Measurements from ENCODE around the gene SCLT1. TPM values are rescaled to one million over a fixed set of nuclear protein-coding genes. Genes with fewer than 3 reads are reported as not detected.

The SCLT1 gene
- total and polyA plus RNA-seq, 2 of the 13 experiments (the other 11 are each of a cell fraction or from before 2014, with no cell fraction given), result 1.5 to 8.7 TPM

DNA sequence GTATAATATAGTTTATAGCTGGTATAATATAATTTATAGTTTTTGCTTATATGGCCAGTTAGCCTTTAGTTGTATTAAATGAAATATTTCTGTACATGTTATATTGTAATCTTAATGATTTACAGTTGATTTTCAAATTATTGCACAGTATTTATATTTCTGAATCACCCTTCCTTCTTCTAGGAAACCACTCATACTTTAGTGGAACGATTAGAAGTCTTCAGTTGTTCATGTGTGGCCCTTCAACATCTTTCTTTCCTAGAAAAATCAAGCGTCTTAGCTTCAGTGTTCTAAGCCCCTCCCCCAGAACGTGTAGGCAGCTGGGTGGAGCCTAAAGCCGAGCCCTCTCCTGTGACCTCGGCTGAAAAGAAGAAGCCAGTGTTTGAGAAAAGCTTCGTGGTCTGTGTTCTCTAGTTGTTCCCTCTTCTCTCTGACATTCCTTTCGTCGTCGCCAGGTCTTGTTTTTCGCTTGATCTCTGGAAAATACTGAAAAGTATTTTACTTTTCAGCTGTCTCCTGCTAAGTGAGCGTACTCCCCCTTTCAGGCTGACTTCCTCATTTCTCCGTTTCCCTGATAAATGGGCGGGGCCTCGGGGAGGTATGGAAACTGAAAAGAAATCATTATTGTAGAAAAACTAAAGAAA, 2.6 kb upstream of the SCLT1 start, which contains the start of gene C4orf33 (continued):
- TF ChIP-seq, protein P1, sequence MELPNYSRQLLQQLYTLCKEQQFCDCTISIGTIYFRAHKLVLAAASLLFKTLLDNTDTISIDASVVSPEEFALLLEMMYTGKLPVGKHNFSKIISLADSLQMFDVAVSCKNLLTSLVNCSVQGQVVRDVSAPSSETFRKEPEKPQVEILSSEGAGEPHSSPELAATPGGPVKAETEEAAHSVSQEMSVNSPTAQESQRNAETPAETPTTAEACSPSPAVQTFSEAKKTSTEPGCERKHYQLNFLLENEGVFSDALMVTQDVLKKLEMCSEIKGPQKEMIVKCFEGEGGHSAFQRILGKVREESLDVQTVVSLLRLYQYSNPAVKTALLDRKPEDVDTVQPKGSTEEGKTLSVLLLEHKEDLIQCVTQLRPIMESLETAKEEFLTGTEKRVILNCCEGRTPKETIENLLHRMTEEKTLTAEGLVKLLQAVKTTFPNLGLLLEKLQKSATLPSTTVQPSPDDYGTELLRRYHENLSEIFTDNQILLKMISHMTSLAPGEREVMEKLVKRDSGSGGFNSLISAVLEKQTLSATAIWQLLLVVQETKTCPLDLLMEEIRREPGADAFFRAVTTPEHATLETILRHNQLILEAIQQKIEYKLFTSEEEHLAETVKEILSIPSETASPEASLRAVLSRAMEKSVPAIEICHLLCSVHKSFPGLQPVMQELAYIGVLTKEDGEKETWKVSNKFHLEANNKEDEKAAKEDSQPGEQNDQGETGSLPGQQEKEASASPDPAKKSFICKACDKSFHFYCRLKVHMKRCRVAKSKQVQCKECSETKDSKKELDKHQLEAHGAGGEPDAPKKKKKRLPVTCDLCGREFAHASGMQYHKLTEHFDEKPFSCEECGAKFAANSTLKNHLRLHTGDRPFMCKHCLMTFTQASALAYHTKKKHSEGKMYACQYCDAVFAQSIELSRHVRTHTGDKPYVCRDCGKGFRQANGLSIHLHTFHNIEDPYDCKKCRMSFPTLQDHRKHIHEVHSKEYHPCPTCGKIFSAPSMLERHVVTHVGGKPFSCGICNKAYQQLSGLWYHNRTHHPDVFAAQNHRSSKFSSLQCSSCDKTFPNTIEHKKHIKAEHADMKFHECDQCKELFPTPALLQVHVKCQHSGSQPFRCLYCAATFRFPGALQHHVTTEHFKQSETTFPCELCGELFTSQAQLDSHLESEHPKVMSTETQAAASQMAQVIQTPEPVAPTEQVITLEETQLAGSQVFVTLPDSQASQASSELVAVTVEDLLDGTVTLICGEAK (IDR thresholded peaks at IDR 0.05), result no peak
- TF ChIP-seq, protein P1 (CRISPR knock-in tag; IDR thresholded peaks at IDR 0.05), result no peak
- TF ChIP-seq KDM3A (CRISPR knock-in tag; IDR thresholded peaks at IDR 0.05; ENCODE audit: low read depth) (no peak), EEA1 (CRISPR knock-in tag; IDR thresholded peaks at IDR 0.05; ENCODE audit: borderline replicate concordance) (no peak), ARNT (IDR thresholded peaks at IDR 0.05) (no peak)
- TF ChIP-seq, protein P2, sequence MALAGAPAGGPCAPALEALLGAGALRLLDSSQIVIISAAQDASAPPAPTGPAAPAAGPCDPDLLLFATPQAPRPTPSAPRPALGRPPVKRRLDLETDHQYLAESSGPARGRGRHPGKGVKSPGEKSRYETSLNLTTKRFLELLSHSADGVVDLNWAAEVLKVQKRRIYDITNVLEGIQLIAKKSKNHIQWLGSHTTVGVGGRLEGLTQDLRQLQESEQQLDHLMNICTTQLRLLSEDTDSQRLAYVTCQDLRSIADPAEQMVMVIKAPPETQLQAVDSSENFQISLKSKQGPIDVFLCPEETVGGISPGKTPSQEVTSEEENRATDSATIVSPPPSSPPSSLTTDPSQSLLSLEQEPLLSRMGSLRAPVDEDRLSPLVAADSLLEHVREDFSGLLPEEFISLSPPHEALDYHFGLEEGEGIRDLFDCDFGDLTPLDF (CRISPR knock-in tag; IDR thresholded peaks at IDR 0.05), result no peak
- TF ChIP-seq, protein P3, sequence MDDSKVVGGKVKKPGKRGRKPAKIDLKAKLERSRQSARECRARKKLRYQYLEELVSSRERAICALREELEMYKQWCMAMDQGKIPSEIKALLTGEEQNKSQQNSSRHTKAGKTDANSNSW (CRISPR knock-in tag; IDR thresholded peaks at IDR 0.05; ENCODE audit: borderline replicate concordance), result no peak
- TF ChIP-seq, protein P4, sequence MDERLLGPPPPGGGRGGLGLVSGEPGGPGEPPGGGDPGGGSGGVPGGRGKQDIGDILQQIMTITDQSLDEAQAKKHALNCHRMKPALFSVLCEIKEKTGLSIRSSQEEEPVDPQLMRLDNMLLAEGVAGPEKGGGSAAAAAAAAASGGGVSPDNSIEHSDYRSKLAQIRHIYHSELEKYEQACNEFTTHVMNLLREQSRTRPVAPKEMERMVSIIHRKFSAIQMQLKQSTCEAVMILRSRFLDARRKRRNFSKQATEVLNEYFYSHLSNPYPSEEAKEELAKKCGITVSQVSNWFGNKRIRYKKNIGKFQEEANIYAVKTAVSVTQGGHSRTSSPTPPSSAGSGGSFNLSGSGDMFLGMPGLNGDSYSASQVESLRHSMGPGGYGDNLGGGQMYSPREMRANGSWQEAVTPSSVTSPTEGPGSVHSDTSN (CRISPR knock-in tag; IDR thresholded peaks at IDR 0.05), result no peak
- TF ChIP-seq, protein P5, sequence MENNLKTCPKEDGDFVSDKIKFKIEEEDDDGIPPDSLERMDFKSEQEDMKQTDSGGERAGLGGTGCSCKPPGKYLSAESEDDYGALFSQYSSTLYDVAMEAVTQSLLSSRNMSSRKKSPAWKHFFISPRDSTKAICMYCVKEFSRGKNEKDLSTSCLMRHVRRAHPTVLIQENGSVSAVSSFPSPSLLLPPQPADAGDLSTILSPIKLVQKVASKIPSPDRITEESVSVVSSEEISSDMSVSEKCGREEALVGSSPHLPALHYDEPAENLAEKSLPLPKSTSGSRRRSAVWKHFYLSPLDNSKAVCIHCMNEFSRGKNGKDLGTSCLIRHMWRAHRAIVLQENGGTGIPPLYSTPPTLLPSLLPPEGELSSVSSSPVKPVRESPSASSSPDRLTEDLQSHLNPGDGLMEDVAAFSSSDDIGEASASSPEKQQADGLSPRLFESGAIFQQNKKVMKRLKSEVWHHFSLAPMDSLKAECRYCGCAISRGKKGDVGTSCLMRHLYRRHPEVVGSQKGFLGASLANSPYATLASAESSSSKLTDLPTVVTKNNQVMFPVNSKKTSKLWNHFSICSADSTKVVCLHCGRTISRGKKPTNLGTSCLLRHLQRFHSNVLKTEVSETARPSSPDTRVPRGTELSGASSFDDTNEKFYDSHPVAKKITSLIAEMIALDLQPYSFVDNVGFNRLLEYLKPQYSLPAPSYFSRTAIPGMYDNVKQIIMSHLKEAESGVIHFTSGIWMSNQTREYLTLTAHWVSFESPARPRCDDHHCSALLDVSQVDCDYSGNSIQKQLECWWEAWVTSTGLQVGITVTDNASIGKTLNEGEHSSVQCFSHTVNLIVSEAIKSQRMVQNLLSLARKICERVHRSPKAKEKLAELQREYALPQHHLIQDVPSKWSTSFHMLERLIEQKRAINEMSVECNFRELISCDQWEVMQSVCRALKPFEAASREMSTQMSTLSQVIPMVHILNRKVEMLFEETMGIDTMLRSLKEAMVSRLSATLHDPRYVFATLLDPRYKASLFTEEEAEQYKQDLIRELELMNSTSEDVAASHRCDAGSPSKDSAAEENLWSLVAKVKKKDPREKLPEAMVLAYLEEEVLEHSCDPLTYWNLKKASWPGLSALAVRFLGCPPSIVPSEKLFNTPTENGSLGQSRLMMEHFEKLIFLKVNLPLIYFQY (CRISPR knock-in tag; IDR thresholded peaks at IDR 0.05; ENCODE audit: borderline replicate concordance), result no peak
- TF ChIP-seq, protein P6, sequence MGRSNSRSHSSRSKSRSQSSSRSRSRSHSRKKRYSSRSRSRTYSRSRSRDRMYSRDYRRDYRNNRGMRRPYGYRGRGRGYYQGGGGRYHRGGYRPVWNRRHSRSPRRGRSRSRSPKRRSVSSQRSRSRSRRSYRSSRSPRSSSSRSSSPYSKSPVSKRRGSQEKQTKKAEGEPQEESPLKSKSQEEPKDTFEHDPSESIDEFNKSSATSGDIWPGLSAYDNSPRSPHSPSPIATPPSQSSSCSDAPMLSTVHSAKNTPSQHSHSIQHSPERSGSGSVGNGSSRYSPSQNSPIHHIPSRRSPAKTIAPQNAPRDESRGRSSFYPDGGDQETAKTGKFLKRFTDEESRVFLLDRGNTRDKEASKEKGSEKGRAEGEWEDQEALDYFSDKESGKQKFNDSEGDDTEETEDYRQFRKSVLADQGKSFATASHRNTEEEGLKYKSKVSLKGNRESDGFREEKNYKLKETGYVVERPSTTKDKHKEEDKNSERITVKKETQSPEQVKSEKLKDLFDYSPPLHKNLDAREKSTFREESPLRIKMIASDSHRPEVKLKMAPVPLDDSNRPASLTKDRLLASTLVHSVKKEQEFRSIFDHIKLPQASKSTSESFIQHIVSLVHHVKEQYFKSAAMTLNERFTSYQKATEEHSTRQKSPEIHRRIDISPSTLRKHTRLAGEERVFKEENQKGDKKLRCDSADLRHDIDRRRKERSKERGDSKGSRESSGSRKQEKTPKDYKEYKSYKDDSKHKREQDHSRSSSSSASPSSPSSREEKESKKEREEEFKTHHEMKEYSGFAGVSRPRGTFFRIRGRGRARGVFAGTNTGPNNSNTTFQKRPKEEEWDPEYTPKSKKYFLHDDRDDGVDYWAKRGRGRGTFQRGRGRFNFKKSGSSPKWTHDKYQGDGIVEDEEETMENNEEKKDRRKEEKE (IDR thresholded peaks at IDR 0.05), result no peak

All from HepG2 (cell line).